Glomerular endothelial cell (primary cell): Measurements from ENCODE around the gene TEX14. TPM values are rescaled to one million over a fixed set of nuclear protein-coding genes. Genes with fewer than 3 reads are reported as not detected.
"Not testable (repeated sequence)": the region's sequence is repeated elsewhere in the genome, so short reads cannot be mapped to it uniquely, and the experiment has no call there.

Experiments
- DNase-seq: peaks from one replicate; pipeline ENCODE4 v3.0.0-alpha.2; 2011; ENCODE audit warnings: low read depth, low spot score; ENCODE audit errors: extremely low read depth
- total RNA-seq: library from RNA; depleted of rRNA; stranded (reverse); fragments of >200 nt; gene quantifications from 2 replicates; pipeline ENCODE4 v1.2.3, GENCODE V29; 2015

TEX14 gene
- total RNA-seq, 1 donor from 2014 or later: not detected

DNA sequence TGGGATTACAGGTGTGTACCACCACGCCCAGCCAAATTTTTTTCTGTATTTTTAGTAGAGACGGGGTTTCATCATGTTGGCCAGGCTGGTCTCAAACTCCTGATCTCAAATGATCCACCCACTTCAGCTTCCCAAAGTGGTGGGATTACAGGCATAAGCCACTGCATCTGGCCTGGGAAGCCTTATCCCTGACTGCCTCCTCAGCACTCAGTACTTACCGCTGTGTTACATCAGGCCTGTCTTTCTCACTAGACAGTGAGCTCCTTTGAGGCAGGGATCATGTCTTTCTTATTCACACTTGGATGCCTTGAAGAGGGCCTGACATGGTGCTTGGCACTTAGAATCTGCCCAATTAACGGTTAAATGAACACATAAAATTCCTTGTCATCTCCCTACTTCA is 121.1 kb downstream of the TEX14 start:
- DNase-seq: no peak

DNA sequence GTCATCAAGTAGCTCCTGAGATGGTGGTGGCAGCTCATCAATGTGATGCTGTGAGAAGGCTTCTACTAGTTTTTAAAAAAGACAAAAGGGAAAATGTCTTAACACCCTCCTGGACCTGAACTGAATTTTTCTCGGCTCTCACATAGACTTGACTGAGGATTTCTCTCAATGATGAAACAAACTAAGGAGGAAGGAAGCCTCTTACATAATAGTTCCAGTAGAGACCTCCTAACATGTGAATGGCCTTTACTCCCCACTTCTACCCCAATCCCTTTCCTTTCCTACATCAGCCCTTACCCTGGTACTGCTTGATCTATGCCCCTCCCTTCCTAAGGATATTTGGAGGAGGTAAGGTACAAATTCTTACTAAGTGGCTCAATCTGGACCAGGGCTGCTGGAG is 122.6 kb downstream of the TEX14 start:
- DNase-seq: no peak

- DNase-seq: no peak
Observed at GRCh38 chr17:58568044-58568799, 123.6 kb downstream of the TEX14 start.

GRCh38 chr17:58565389-58566311 is 126.2 kb downstream of the TEX14 start:
- DNase-seq: no peak

- DNase-seq: no peak
Observed at GRCh38 chr17:58564971-58565370, 126.9 kb downstream of the TEX14 start.

DNA sequence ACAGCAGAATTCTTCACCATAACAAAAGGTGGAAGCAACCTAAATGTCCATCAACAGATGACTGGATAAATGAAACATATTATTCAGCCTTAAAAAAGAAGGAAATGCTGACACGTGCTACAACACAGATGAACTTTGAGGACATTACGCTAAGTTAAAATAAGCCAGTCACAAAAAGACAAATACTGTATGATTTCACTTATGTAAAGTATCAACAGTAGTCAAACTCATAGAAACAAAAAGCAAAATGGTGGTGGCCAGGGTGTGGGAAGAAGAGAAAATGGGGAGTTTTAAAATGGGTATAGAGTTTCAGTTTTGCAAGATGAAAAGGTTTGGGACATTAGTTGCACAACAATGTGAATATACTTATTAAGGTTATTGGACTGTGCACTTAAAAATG is 127.6 kb downstream of the TEX14 start:
- DNase-seq: no peak

DNA sequence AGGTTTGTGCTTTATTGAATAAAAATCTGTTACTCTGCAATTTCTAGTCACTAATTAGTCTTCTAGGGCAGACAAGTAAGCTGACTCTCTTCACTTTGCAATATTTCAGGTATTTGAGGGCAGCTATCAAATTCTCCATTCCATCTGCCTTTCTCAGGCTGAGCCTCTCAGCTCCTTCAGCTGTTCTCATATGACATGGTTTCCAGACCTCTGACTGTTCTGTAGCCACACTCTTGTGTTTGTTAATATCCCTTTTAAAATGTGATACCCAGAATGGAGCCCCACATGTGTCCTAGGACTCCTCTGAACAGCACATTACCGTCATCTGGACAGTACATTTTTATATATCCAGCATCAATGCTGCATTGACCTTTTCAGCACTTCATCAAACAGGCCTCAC is 131.3 kb downstream of the TEX14 start:
- DNase-seq: no peak

DNA sequence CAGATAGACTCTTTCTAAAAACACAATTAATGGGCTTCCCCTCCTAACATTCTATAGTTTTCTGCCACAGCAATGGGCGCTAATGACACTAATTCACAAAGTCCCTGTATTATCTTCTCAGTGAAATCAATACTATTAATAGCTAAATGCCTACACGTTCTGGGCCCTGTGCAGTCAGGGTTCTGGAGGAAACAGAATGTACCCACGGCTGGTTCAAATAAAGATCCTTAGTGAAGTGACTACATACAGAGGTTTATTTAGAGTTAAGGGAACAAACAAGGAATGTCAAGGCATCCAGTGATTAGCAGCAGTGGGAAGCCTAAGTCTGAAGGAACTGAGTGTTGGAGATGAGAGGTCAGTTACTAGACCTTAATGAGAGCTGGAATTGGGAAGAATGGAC is 133.9 kb downstream of the TEX14 start:
- DNase-seq: no peak

DNA sequence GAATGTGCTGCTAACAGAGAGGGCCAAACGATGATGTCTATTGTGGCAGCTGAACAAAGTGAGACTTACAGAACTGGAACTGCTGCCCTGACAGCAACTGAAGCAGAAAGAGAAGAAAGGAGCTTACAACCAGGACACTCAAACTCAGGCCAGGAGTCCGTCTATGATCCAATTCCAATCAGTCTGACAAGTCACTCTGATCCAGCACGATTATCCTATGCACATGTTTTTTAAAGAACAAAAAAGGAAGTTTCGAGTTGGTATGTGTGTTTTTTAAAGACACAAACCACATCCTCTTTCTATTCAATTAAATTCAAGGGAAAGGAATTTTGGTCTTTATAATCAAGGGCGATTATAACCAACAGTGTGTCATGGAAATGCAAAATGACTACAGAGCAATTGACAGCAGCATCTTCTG is 135.0 kb downstream of the TEX14 start:
- DNase-seq: no peak

DNA sequence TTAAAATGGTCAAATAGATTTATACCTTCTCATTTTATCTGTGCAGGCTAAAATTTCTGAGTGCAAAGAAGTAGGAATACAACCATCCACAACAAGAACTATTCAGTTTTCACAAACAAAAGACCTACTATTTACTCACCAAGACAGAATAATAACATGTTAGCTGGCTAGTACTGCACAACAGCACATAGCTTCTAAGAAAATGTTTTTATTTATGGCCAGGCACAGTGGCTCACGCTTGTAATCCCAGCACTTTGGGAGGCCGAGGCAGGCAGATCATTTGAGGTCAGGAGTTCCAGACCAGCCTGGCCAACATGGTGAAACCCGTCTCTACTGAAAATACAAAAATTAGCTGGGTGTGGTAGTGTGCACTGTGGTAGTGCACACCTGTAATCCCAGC is 136.7 kb downstream of the TEX14 start:
- DNase-seq: not testable (repeated sequence)

DNA sequence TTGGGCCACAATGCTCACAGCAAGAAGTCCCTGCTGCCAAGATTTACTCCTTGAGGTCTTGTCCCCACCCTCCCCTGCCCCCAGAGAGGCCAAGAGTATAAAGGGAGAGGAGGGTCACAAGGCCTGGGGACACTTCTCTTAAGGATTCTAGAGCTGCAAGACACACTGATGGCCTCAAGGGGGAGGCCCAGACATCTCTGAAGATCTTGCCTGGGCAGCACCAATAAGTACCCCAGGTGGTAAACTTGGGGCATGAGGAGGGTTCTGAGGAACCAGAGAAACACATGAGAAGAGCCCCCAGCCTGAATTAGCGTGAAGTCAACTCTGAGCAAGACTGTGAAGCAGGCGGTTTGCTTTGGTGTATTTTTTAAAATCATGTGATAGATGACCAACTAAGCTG is 150.6 kb downstream of the TEX14 start:
- no peak for DNase-seq

DNA sequence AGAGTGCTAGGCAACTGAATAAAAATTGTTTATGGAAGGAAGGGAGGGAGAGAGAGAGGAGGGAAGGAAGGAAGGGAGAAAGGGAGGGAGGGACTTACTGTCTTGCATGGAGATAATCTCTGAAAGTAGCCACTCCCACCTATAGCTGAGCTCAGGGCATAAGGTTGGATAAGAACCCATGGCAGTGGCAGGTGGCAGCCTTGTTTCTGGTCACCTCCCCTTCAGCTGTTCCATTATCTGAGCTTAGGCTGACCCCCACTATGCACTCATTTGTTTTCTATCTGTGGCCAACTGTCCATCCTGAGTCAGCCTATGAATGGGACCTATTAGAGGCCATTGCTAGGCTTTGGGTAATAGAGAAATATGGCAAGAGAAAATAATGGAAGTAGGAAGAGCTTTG is 152.1 kb downstream of the TEX14 start:
- no peak for DNase-seq

- no peak for DNase-seq
Observed at GRCh38 chr17:58538811-58539409, 152.9 kb downstream of the TEX14 start.

DNA sequence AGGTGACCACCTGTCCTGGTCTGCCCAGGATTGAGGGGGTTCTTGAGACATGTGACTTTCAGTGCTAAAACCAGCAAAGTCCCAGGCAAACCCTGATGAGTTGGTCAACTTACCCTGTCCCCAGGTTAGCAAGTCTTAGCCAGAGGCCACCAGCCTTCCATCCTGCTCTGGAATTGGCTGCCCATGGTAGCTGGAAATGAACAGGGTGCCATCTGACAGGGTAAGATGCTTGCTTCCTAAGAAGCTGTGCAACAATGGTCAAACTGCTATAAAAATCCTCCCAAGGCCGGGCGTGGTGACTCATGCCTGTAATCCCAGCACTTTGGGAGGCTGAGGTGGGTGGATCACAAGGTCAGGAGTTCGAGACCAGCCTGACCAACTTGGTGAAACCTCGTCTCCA is 154.6 kb downstream of the TEX14 start:
- no peak for DNase-seq

DNA sequence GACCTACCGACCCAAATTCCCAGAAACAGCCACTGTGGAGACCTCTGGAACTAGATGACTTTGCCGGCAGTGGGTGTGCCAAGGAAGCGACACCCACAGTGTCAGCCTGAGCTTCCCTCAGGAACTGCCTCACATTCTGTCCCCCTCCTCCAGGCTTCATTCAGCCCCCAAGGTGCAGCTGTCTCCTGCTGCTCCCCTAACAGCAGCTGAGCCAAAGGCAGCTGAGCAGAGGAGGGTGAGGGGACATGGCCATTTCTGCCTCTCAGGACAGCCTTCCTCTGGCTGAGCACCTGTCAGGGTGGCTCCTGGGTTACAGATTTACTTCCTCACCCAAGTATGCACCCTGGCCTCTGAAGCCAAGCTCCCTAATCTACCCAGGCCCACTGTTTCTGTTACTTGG is 155.3 kb downstream of the TEX14 start:
- DNase-seq: no peak

- no peak for DNase-seq
Observed at GRCh38 chr17:58535431-58535830, 156.4 kb downstream of the TEX14 start.

DNA sequence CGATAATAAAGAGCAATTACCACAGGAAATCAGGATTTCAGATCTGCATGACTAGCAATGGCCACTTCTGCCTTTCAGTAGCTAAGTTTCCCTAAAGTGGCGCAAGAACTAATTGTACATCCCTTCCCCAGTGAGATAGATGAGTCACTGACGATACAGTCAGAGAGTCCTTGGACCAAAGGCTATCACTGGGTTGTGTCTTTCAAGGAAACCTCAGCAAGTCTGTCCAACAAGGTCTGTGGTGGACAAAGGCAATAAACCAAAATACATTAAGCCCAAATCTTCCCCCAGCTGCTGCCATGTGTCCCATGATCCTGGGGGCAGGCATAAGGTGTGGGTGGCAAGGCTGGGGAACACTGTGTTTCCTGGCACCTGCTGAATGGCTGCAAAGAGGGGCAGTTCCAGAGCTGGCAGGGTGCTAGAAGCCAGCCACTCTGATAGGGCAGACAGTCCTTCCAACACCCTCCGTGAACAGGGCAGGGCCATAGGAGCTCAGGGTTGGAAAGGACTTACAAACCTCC is 156.9 kb downstream of the TEX14 start:
- DNase-seq: no peak

DNA sequence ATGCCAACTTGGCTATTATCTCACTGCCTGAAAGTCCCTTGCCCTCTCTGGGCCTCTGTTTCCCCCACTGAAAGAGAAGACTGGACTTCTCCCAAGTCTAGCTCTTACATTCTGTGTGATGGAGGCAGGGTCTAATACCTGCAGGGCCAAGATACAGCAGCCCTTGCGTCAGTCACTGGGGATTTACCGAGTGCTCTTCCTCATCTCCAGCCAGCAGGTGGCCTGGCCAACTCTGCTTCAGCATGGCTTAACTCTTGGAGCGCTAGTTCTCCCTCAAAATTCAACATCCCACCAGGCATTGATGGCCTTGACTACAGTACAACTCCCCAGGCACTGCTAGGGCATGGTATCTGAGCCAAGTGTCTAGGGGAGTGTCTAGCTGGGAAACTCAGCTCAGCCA is 157.5 kb downstream of the TEX14 start:
- DNase-seq: no peak

DNA sequence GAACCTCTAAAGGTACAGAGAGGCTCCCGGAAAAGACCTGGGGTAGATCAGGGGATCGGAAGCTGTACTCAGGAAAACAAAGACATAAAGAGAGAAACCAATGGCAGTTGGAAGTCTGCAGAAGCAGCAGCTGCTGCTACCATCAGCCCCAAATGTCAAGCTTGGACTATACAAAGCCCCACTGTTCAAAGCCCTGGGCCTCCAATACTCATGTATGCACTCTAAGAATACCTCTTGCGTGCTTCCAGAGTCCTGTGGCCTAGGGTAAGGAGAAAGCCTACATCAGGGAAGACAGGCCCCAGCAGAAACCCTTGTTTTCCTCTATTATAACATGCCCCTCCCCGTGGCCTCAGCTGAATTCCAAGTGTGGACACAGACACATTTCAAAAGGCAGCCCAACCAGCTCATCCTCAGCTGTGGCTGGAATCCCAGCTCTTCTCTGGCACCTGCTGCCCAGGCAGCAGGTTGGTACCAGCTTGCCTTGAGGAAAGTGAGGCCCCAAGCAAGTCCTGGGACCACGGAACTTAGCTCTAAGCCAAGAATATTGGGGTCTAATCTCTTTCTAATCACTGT is 158.1 kb downstream of the TEX14 start:
- no peak for DNase-seq

DNA sequence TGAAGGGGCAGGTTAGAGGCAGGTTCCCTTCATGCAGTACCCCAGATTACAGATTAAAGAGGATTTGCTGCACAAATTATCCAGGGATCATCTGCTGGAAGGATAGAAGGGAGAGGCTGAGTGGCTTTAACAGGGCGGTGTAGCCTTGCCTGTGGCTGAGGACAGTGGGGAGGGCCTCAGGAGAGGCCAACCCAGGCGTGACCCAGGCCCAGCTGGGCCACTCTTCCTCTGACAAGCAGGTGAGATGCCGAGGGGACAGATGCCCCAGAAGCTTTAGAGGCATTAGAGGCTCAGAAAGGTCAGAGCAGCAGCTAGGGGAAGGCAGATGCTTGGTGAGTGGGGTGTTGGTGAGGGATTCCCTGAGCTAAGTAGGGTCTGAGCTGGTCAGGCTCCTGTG is 159.3 kb downstream of the TEX14 start:
- DNase-seq: no peak
